Muscle of arm (tissue), 12 donors: ENCODE results near the gene MTMR6. TPM values are rescaled to one million over a fixed set of nuclear protein-coding genes. Genes with fewer than 3 reads are reported as not detected.

ENCODE experiments used
- DNase-seq: peaks from one replicate; pipeline ENCODE4 v3.0.0-alpha.2; 2013
- polyA plus RNA-seq, 12 donors: library from polyadenylated mRNA; unstranded; fragments of 120-200 nt; gene quantifications; one replicate each; pipeline ENCODE4 v1.2.1, GENCODE V29; 2013; ENCODE audit not compliant: insufficient read length in 12 of 12

The MTMR6 gene
- polyA plus RNA-seq, 12 donors: 10.0 to 16.1 (median 14.2) TPM; not detected in 1

- DNase-seq: no peak
Measured at GRCh38 chr13:25281935-25282332, 5.4 kb downstream of the MTMR6 start.

DNA sequence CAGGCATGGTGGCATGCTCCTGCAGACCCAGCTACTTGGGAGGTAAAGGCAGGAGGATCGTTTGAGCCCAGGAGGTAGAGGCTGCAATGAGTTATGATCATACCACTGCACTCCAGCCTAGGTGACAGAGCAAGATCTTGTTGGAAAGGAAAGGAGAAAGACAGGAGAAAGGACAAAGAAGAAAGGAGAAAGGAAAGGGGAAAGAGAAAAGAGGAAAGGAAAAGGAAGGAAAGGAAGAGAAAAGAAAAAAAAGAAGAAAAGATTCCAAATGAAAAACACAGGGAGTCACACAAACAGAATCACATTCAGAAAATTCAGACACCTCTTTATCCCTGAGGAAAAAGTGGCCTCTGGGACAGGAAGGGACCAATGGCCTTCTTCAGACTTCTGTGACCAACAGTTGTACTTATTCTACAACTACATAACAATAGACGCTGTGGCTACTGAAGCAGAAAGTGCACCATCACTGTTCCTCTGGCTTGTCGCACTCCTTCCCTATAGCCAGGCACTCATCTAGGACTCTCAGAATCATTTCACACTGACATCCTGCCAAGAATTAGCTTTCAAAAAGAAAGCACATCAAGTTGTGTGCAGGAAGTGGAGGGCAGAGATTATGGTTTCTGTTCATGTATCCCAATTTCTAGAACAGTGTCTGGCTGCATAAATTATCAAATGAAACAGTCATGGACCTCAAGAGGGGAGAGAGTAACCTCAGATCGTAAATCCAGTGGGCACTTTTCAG is 5.9 kb downstream of the MTMR6 start:
- DNase-seq: no peak

DNA sequence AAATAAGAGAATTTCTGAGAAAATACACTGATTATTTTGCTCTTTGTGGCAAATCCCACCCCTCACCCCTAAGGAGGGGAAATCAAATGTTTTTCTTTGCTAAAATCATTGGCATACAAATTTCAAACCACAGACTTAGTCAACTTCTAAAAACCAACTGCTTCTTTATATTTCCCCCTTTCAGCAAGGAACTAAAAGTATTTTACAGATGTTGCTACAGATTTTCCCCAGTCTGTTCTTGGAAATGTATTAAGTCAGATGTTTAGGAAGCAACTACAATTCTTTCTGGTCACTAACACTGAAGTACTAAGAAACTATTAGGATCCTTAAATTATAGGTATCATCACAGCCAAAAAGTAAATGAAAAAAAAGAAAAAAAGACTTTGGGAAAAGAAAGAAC is 6.9 kb downstream of the MTMR6 start:
- no peak for DNase-seq

DNA sequence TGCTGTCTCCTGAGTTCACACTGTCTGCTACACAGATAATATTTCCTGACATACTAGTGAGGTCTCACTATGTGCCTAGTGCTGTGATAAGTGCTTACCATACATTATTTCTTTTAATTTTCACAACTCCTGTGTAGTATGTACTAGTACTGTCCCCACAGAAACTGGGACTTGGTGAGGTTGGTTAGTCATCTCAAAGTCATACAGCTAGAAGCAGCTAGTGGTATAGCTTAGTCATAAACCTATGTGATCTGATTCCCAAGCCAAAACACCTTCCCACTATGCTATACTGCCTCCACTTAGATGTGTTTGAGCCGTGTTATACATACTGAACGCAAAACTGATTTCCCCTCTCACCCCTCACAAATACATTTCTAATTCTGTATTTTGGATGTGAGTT is 10.5 kb downstream of the MTMR6 start:
- no peak for DNase-seq

DNA sequence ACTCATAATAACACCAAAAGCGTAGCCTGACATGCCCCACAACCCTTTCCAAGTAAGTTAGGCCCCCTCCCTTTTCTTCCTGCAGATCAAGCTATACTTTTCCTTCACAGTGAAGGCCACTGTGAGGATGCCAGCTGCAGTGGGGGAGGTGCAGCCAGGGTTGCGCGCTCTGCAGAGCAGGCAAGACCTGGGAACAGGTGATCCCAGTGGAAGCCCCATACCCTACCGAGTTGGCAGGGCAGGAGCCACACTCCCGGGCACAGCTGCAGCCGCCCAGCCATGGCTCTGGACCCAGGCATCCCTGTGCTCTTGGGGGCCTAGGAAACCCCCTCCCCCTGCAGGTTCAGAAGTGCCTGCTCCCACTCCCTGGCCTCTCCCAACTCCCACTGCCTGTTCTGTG is 18.7 kb downstream of the MTMR6 start:
- no peak for DNase-seq

DNA sequence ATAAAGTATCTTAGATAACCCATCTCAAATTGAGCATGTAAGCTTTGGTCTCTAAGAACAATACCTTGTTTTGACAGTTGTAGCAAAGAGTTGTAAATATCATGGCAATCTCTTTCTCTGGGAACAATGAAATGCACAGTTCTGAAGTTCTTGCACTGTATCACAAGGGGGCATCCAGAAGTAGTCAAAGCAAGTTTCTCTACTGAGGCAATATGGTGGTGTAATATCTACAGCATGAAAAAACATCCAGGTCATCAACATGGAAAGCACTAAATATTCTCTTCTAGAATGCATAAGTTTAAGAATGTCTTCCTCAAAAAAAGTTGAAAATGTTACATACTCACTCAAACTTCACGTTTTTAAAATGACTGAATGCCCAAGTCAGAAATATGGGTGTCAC is 19.6 kb downstream of the MTMR6 start:
- DNase-seq: no peak

GRCh38 chr13:25266706-25267105 is 20.6 kb downstream of the MTMR6 start:
- DNase-seq: no peak

DNA sequence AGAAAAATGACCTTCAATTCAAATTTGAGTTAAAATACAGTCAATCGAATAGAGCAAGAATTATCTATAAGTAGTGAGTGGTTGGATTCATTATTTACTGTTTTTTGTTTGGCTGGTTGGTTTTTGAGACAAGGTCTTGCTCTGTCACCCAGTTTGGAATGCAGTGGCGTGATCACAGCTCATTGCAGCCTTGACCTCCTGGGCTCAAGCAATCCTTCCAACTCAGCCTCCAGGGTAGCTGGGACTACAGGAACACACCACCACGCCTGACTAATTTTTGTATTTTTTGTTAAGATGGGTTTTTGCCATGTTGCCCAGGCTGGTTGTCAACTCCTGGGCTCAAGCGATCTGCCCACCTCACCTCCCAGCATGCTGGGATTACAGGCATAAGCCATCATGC is 25.0 kb downstream of the MTMR6 start:
- no peak for DNase-seq

- no peak for DNase-seq
Measured at GRCh38 chr13:25253702-25254101, 33.6 kb downstream of the MTMR6 start.

DNA sequence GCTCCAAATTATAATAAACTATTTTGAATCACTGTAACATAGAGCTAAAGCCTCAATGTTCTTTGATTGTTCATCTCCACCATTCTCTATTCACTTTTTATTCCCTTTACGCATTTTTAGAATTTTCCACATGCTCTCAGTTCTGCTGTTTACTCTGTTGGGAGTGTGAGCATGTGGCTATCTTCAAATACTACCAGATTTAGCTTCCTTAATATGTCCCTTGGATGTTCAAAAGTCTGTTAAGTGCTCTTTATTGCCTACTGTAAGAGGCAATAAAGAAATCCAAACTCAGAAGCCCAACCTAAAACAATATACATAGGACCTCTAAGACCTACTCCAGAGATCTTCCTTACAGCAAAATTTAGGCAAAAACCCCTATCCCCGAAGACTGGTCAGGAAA is 34.5 kb downstream of the MTMR6 start:
- DNase-seq: no peak

DNA sequence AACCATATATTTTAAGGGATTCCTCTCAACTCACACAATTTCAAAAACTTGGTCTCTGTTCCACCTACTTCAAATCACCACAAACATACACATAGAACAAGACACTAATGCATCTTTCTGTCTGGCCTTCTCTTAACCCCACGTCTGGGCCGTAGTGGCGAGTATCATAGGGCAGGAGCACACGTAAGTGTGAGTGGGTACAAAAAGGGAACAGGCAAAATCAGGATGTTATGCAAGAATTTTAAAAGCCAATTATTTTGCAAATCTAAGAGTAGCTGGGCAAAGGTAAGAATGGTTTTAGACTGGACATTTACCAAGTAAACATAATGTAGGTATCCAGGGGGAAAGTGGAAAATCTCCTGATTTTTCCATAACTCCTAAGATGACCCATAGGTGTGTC is 35.1 kb downstream of the MTMR6 start:
- no peak for DNase-seq

DNA sequence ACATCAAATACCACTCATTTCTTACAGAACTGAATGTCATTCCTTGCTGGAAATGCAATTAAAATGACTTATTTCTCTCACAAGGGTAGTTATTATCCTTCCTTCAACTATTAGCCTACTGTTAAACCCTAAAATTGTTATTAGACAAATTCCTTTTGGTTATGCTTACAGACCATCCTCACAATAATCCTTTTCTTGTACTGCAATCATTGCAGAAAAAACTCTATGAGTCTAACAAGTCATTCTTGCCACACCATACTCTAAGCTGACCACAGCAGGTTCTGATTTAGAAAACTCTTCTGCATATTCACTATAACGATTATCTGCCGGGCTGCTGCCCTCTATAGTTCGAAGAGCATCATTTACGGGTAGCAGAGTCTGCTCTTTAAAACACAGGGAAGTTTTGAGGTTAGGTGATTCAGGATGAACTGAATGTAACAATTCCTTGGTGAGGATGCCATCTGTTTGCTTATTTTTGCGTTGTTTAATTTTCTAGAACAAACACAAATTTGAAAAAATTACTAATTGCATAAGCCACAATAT is 38.2 kb downstream of the MTMR6 start:
- DNase-seq: peak; percentile 5

DNA sequence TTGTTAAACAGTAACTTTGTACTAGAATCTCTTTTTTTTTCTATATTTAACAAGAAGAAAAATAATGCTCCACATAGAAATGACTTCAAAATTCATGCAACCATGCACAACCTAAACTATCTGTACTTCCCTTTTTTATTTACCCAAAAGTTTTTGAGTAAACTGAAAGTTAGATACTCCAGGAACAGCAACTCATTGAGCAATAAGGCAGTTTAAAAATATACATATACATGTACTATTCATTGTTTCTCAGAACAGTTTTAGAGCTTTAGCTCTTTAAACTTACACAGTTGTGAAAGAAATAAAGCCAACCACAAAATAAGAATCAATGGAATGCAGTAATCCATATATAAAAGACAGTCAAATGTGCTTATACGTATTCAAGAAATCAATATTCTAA is 39.2 kb downstream of the MTMR6 start:
- no peak for DNase-seq

DNA sequence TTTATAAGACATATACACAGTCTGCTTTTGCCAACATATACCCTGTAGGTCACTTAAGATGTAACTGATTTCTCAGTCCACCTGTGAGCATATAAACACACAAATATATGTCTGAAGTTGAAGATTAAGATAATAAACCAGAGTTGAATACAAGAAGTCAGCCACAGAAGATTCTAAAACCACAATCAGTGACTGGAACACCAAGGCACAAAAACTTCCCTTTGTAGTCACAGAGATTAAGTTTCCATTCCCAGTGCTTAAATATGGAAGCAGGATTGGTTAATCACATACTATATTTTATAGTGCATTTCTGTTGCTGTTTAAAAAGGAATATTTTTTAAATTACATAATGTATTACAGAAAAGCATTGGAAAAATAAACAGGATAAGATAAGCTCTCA is 39.9 kb downstream of the MTMR6 start:
- DNase-seq: no peak

GRCh38 chr13:25244123-25244522 is 43.2 kb downstream of the MTMR6 start:
- DNase-seq: no peak

DNA sequence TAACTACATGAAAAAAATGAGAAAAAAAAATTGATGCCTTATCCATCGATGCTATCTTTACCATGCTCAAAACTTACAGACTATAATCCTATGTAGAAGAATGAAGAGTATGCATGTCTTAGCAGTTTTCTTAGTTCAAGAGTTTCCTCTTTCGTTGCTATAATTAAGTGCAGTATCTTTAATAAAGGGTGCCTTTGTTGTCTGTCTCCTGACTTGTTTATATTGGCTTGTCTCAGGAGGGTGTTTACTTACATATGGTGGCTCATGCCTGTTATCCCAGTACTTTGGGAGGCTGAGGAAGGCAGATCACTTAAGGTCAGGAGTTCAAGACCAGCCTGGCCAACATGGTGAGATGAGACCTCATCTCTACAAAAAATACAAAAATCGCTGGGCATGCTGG is 44.3 kb downstream of the MTMR6 start:
- no peak for DNase-seq

- DNase-seq: no peak
Measured at GRCh38 chr13:25241007-25241406, 46.3 kb downstream of the MTMR6 start.

DNA sequence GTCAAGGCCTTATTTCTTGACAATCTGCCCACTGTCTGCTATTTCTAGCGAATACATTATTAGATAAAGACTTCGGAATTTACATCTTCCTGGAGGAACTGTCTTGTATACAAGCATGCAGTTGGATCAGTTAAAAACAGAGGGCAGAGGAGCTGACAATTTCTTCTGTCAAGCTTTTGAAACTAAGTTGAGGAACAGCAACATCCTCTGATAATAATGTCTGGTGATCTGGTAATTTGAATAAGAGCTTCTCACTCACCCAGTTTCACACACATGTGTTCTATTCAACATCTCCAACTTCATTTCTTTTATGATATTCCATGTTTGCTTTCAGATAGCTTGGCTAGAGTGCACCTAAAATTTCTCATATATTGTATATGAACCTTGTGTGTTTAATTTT is 50.2 kb downstream of the MTMR6 start:
- no peak for DNase-seq

DNA sequence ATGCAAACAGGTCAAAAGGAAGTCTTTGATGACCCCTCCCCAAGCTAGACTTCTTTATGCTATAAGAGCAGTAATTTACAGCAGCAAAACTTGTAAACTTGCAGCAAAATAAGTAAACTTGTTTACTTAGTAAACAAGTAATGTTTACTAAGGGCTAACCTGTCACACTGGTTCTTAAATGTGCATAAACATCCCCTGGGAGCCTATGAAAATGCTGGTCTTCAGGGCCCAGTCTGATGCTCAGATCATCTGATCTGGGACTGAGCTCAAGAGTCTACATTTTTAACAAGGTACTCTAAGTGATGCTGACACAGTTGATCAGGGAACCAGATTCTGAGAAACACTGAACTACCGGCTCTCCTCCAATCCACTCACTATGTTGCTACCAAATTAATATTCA is 53.4 kb downstream of the MTMR6 start:
- no peak for DNase-seq

DNA sequence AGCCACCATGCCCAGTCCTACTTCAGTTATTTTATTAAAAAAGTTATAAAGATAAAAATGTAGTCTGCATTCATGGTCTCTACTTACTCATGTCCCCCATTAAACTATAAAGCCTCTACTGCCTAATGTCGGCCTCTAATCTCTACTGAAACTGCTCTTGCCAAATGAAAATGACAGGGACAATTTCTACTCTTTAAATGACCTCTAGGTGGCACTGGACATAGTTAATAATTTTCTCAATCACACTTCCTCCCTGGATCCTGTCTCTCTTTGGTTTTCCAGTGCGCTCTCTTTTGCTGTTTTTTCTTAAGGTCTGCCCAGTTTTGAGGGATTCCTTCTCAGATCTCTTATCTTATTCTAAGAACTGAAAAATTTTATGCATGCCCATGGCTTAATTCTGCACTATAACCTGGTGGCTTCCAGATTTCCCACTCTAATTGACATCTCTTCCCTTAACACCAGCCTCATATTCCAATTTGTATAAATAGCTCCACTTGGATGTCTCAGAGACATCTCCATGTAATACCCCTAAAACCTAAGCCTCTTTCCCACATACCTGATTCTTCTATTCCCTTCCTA is 54.3 kb downstream of the MTMR6 start:
- DNase-seq: no peak

- no peak for DNase-seq
Measured at GRCh38 chr13:25231517-25231916, 55.8 kb downstream of the MTMR6 start.

GRCh38 chr13:25227690-25228089 is 59.6 kb downstream of the MTMR6 start:
- no peak for DNase-seq

- DNase-seq: no peak
Measured at GRCh38 chr13:25225970-25226369, 61.3 kb downstream of the MTMR6 start.

DNA sequence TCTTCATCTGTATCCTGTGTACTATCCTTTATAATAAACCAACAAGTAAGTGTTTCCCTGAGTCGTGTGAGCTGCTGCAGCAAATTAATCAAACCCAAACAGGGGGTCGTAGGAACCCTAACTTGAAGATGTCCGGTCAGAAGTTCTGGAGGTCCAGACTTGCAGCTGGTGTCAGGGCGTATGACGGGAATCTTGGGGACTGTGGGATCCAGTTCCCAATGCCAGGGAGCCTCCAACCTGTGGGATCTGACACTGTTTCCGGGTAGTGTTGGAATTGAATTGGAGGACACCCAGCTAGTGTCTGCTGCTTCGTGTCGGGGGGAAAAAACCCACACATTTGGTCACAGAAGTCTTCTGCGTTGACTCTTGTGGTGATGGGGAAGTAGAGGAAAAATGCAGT is 63.1 kb downstream of the MTMR6 start:
- DNase-seq: no peak
